IPS-18a (cell line): ENCODE data around the gene PRTG.
"Not testable (repeated sequence)": the region's sequence is repeated elsewhere in the genome, so short reads cannot be mapped to it uniquely, and the experiment has no call there.

Experiments
- H3K27ac ChIP-seq: one replicate; pipeline ENCODE4 v1.5.1; 2013; ENCODE audit warnings: low read length
- H3K27me3 ChIP-seq: one replicate; pipeline ENCODE4 v1.6.1; 2013; ENCODE audit warnings: mild to moderate bottlenecking, low read length; ENCODE audit not compliant: control insufficient read depth, insufficient read depth
- H3K36me3 ChIP-seq: one replicate; pipeline ENCODE4 v1.6.1; 2013; ENCODE audit warnings: low read depth, low read length; ENCODE audit not compliant: control insufficient read depth
- H3K4me1 ChIP-seq: one replicate; pipeline ENCODE4 v1.6.1; 2013; ENCODE audit warnings: low read depth, low read length; ENCODE audit not compliant: control insufficient read depth
- H3K4me3 ChIP-seq: one replicate; pipeline ENCODE4 v1.5.1; 2013; ENCODE audit warnings: low read length
- H3K9ac ChIP-seq: one replicate; pipeline ENCODE4 v1.6.1; 2013; ENCODE audit warnings: mild to moderate bottlenecking, low read length, moderate library complexity
- H3K9me3 ChIP-seq: one replicate; pipeline ENCODE4 v1.6.1; 2013; ENCODE audit warnings: low read depth, low read length; ENCODE audit not compliant: control insufficient read depth

Gene PRTG

GRCh38 chr15:55774113-55774970 is 31.4 kb upstream of the PRTG start:
- Histone ChIP-seq H3K9me3 (no peaks in the 10 kb centered on the region), H3K27ac (no peak overlapping the region), H3K9ac (no peak overlapping the region), H3K4me1 (peaks cover 4% of the 10 kb centered on the region), H3K36me3 (no peaks in the 10 kb centered on the region), H3K27me3 (no peaks in the 10 kb centered on the region), H3K4me3 (no peak overlapping the region)

- Histone ChIP-seq H3K27ac (no peak overlapping the region), H3K36me3 (no peaks in the 10 kb centered on the region), H3K9ac (no peak overlapping the region), H3K27me3 (no peaks in the 10 kb centered on the region), H3K4me1 (peaks cover 4% of the 10 kb centered on the region), H3K4me3 (no peak overlapping the region), H3K9me3 (no peaks in the 10 kb centered on the region)
These were observed 27.9 kb upstream of the PRTG start for GRCh38 chr15:55770806-55771205.

GRCh38 chr15:55770261-55770660 is 27.3 kb upstream of the PRTG start:
- H3K27me3 ChIP-seq = no peaks in the 10 kb centered on the region
- H3K4me3 ChIP-seq = no peak overlapping the region
- no peak overlapping the region for H3K9ac ChIP-seq
- H3K9me3 ChIP-seq = no peaks in the 10 kb centered on the region
- H3K27ac ChIP-seq = no peak overlapping the region
- H3K36me3 ChIP-seq = no peaks in the 10 kb centered on the region
- peaks cover 4% of the 10 kb centered on the region for H3K4me1 ChIP-seq

GRCh38 chr15:55768670-55769185 is 25.8 kb upstream of the PRTG start:
- H3K36me3 ChIP-seq = no peaks in the 10 kb centered on the region
- H3K9me3 ChIP-seq = no peaks in the 10 kb centered on the region
- H3K27me3 ChIP-seq = no peaks in the 10 kb centered on the region
- no peak overlapping the region for H3K27ac ChIP-seq
- no peak overlapping the region for H3K4me3 ChIP-seq
- H3K9ac ChIP-seq = no peak overlapping the region
- H3K4me1 ChIP-seq = no peaks in the 10 kb centered on the region

GRCh38 chr15:55766676-55767075 is 23.7 kb upstream of the PRTG start:
- Histone ChIP-seq H3K27me3 (no peaks in the 10 kb centered on the region), H3K36me3 (no peaks in the 10 kb centered on the region), H3K4me1 (no peaks in the 10 kb centered on the region), H3K27ac (no peak overlapping the region), H3K4me3 (no peak overlapping the region), H3K9me3 (no peaks in the 10 kb centered on the region), H3K9ac (no peak overlapping the region)

GRCh38 chr15:55764398-55764797 is 21.4 kb upstream of the PRTG start:
- Histone ChIP-seq H3K27ac (no peak overlapping the region), H3K27me3 (no peaks in the 10 kb centered on the region), H3K9me3 (no peaks in the 10 kb centered on the region), H3K9ac (no peak overlapping the region), H3K36me3 (no peaks in the 10 kb centered on the region), H3K4me1 (no peaks in the 10 kb centered on the region), H3K4me3 (no peak overlapping the region)

- H3K36me3 ChIP-seq = no peaks in the 10 kb centered on the region
- H3K4me3 ChIP-seq = no peak overlapping the region
- H3K27me3 ChIP-seq = no peaks in the 10 kb centered on the region
- peaks cover 3% of the 10 kb centered on the region for H3K4me1 ChIP-seq
- H3K9me3 ChIP-seq = no peaks in the 10 kb centered on the region
- H3K27ac ChIP-seq = no peak overlapping the region
- no peak overlapping the region for H3K9ac ChIP-seq
These were observed 15.6 kb upstream of the PRTG start for GRCh38 chr15:55758580-55758986.

GRCh38 chr15:55753433-55753832 is 10.5 kb upstream of the PRTG start:
- H3K27ac ChIP-seq, H3K9me3 ChIP-seq, H3K4me1 ChIP-seq, H3K27me3 ChIP-seq, H3K9ac ChIP-seq, H3K4me3 ChIP-seq, H3K36me3 ChIP-seq: not testable (repeated sequence)

- Histone ChIP-seq H3K36me3 (no peaks in the 10 kb centered on the region), H3K27me3 (peaks cover 22% of the 10 kb centered on the region), H3K4me3 (no peak overlapping the region), H3K9me3 (no peaks in the 10 kb centered on the region), H3K4me1 (no peaks in the 10 kb centered on the region), H3K27ac (no peak overlapping the region), H3K9ac (no peak overlapping the region)
These were observed 7.8 kb upstream of the PRTG start for GRCh38 chr15:55750706-55751105.

- Histone ChIP-seq H3K27ac (no peak overlapping the region), H3K4me3 (peak overlapping the region; percentile 67), H3K4me1 (peaks cover 24% of the 10 kb centered on the region), H3K9me3 (no peaks in the 10 kb centered on the region), H3K36me3 (no peaks in the 10 kb centered on the region), H3K9ac (peak overlapping the region; percentile 16), H3K27me3 (peaks cover 81% of the 10 kb centered on the region)
These were observed 1.0 kb upstream of the PRTG start for GRCh38 chr15:55743729-55744655.

- Histone ChIP-seq H3K36me3 (no peaks in the 10 kb centered on the region), H3K4me3 (peak overlapping the region; percentile 67), H3K4me1 (peaks cover 24% of the 10 kb centered on the region), H3K9me3 (no peaks in the 10 kb centered on the region), H3K9ac (peak overlapping the region; percentile 52), H3K27me3 (peaks cover 88% of the 10 kb centered on the region), H3K27ac (no peak overlapping the region)
These were observed 440 bp downstream of the PRTG start for GRCh38 chr15:55742498-55742926.
